GM12878 (cell line): ENCODE results near the gene NEMF.

Source experiments
- CTCF ChIP-seq, 3 experiments: IDR thresholded peaks in 2 of 3; conservative IDR thresholded peaks in 1 of 3; 2 replicates each; pipeline ENCODE4 v1.5.1; 2011; ENCODE audit warnings: low read depth in 3 of 3, low read length in 3 of 3, mild to moderate bottlenecking in 3 of 3, control low read depth in 2 of 3, moderate library complexity in 2 of 3, inconsistent platforms in 1 of 3, mixed read lengths in 1 of 3; ENCODE audit not compliant: control insufficient read depth in 2 of 3, insufficient read depth in 1 of 3; ENCODE audit errors: extremely low read depth in 1 of 3
- EP300 ChIP-seq, 2 experiments: fragments of 150-350 bp in 1 of 2; IDR thresholded peaks; 2 replicates each; pipeline ENCODE4 v1.6.1; 2011 to 2012; ENCODE audit warnings: low read depth in 2 of 2, low read length in 2 of 2, borderline replicate concordance in 1 of 2, improper control_type of control experiment in 1 of 2, inconsistent platforms in 1 of 2; ENCODE audit not compliant: control insufficient read depth in 1 of 2
- MYC ChIP-seq: IDR thresholded peaks from 2 replicates; pipeline ENCODE4 v1.6.1; 2011; ENCODE audit warnings: mild to moderate bottlenecking, low read length, moderate library complexity, inconsistent platforms; ENCODE audit not compliant: insufficient read depth, insufficient replicate concordance, insufficient read length, severe bottlenecking
- POLR2A ChIP-seq: IDR thresholded peaks from 2 replicates; pipeline ENCODE4 v1.6.1; 2011; ENCODE audit warnings: low read depth, mild to moderate bottlenecking, low read length
- POLR2AphosphoS5 ChIP-seq: IDR thresholded peaks from 2 replicates; pipeline ENCODE4 v1.6.1; 2011; ENCODE audit warnings: mild to moderate bottlenecking, low read length, inconsistent platforms

GRCh38 chr14:49783394-49784014 is 69.1 kb downstream of the NEMF start:
- no peak for TF ChIP-seq POLR2A
- no peak for TF ChIP-seq EP300 (IDR thresholded peaks at IDR 0.05; ENCODE audit: borderline replicate concordance in 1 of 2, control insufficient read depth in 1 of 2, low read depth in 2 of 2, low read length in 2 of 2)
- TF ChIP-seq MYC: no peak
- TF ChIP-seq CTCF (IDR thresholded peaks at IDR 0.05 in 2 of 3, conservative IDR thresholded peaks at IDR 0.05 in 1 of 3; ENCODE audit: control insufficient read depth in 2 of 3, extremely low read depth in 1 of 3, insufficient read depth in 1 of 3, low read depth in 3 of 3, low read length in 3 of 3): no peak
- no peak for TF ChIP-seq POLR2AphosphoS5
